AG09319 (cell line): ENCODE data around the gene ZNF133.

Experiments used
- DNase-seq: peaks from one replicate; pipeline ENCODE4 v3.0.0-alpha.2; 2010; ENCODE audit warnings: low read depth; ENCODE audit errors: extremely low read depth
- TF ChIP-seq, protein P1 (sequence below): IDR thresholded peaks from 2 replicates; pipeline ENCODE4 v1.5.1; 2011; ENCODE audit warnings: low read depth, mild to moderate bottlenecking, inconsistent platforms, low read length, moderate library complexity

ZNF133 gene

GRCh38 chr20:18363708-18364107 is 75.4 kb downstream of the ZNF133 start:
- no peak for DNase-seq

DNA sequence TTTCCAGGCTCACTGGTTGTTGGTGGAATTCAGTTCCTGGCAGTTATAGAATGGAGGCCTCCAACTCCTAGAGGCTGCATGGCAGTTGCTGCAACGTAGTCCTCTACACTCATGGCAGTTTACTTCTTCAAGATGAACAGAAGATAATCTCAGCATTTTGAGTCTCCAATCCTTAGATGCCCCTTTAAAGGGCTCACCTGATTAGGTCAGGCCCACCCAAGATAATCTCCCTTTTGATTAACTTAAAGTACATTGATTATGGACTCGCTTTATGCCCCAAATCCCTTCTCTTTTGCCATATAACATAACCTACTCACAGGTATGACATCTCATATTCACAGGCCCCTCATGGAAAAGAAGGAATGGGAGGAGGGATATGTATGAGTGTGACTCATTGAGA is 76.4 kb downstream of the ZNF133 start:
- DNase-seq, result no peak
- TF ChIP-seq, protein P1, sequence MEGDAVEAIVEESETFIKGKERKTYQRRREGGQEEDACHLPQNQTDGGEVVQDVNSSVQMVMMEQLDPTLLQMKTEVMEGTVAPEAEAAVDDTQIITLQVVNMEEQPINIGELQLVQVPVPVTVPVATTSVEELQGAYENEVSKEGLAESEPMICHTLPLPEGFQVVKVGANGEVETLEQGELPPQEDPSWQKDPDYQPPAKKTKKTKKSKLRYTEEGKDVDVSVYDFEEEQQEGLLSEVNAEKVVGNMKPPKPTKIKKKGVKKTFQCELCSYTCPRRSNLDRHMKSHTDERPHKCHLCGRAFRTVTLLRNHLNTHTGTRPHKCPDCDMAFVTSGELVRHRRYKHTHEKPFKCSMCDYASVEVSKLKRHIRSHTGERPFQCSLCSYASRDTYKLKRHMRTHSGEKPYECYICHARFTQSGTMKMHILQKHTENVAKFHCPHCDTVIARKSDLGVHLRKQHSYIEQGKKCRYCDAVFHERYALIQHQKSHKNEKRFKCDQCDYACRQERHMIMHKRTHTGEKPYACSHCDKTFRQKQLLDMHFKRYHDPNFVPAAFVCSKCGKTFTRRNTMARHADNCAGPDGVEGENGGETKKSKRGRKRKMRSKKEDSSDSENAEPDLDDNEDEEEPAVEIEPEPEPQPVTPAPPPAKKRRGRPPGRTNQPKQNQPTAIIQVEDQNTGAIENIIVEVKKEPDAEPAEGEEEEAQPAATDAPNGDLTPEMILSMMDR, result no peak

More at GRCh38 chr20:18363708-18364107, 75.4 kb downstream of the ZNF133 start:
- TF ChIP-seq, protein P1, result no peak
